Hepatocyte (in vitro differentiated cells): ENCODE data around the gene SOX10. TPM values are rescaled to one million over a fixed set of nuclear protein-coding genes. Genes with fewer than 3 reads are reported as not detected.
A peak's percentile ranks its signal among the peaks of the same experiment; 100 is the strongest.

Source experiments
- DNase-seq: peaks from one replicate; pipeline ENCODE4 v3.0.0-alpha.2; 2016; ENCODE audit warnings: low spot score
- H2AFZ ChIP-seq: fragments of 200-600 bp; sonication (generic); 2 replicates; pipeline ENCODE4 v1.6.0; 2016; ENCODE audit warnings: antibody characterized with exemption, mild to moderate bottlenecking
- H3K27ac ChIP-seq: fragments of 200-600 bp; sonication (generic); 2 replicates; pipeline ENCODE4 v1.5.1; 2016; ENCODE audit warnings: mild to moderate bottlenecking
- H3K27me3 ChIP-seq: fragments of 200-600 bp; sonication (generic); 2 replicates; pipeline ENCODE4 v1.6.1; 2016
- H3K36me3 ChIP-seq: fragments of 200-600 bp; sonication (generic); replicated peaks from 2 replicates; pipeline ENCODE4 v1.5.1; 2016; ENCODE audit warnings: low read depth; ENCODE audit not compliant: insufficient read depth
- H3K4me1 ChIP-seq: fragments of 200-600 bp; sonication (generic); 2 replicates; pipeline ENCODE4 v1.5.1; 2016; ENCODE audit warnings: mild to moderate bottlenecking, moderate library complexity; ENCODE audit not compliant: insufficient read depth
- H3K4me2 ChIP-seq: fragments of 200-600 bp; sonication (generic); 2 replicates; pipeline ENCODE4 v1.6.0; 2016
- H3K4me3 ChIP-seq: fragments of 200-600 bp; sonication (generic); 2 replicates; pipeline ENCODE4 v1.5.1; 2016; ENCODE audit warnings: mild to moderate bottlenecking
- H3K79me2 ChIP-seq: fragments of 200-600 bp; sonication (generic); 2 replicates; pipeline ENCODE4 v1.6.0; 2017; ENCODE audit warnings: mild to moderate bottlenecking
- H3K9me2 ChIP-seq: fragments of 200-600 bp; sonication (generic); replicated peaks from 2 replicates; pipeline ENCODE4 v1.6.0; 2017; ENCODE audit warnings: mild to moderate bottlenecking; ENCODE audit not compliant: insufficient read depth
- H3K9me3 ChIP-seq: fragments of 200-600 bp; sonication (generic); 2 replicates; pipeline ENCODE4 v1.5.1; 2016; ENCODE audit warnings: low read depth, mild to moderate bottlenecking
- H4K20me1 ChIP-seq: fragments of 200-600 bp; sonication (generic); 2 replicates; pipeline ENCODE4 v1.6.0; 2016; ENCODE audit warnings: mild to moderate bottlenecking; ENCODE audit not compliant: insufficient read depth, poor library complexity, severe bottlenecking
- CTCF ChIP-seq: fragments of 200-600 bp; sonication (generic); IDR thresholded peaks from 2 replicates; pipeline ENCODE4 v1.5.1; 2016; ENCODE audit warnings: antibody characterized with exemption, mild to moderate bottlenecking; ENCODE audit not compliant: poor library complexity
- EZH2 ChIP-seq: fragments of 200-600 bp; sonication (generic); IDR thresholded peaks from 2 replicates; pipeline ENCODE4 v1.6.1; 2016; ENCODE audit warnings: antibody characterized with exemption, mild to moderate bottlenecking, borderline replicate concordance
- EZH2phosphoT487 ChIP-seq: fragments of 200-600 bp; sonication (generic); IDR thresholded peaks from one replicate; pipeline ENCODE4 v1.6.1; 2018; ENCODE audit warnings: antibody characterized with exemption, mild to moderate bottlenecking, low read depth, moderate library complexity; ENCODE audit not compliant: unreplicated experiment, severe bottlenecking
- WGBS: methylation state at CpG from one replicate; pipeline ENCODE4 v1.1.6; 2016; ENCODE audit warnings: low lambda C conversion rate; ENCODE audit errors: missing lambda C conversion rate; 5-methylcytosine and 5-hydroxymethylcytosine counted together
- polyA plus RNA-seq: library from polyadenylated mRNA; unstranded; fragments of >200 nt; fragmentation: Nextera tagmentation; extraction: Ambion mirVana; gene quantifications from 2 replicates; pipeline ENCODE4 v1.2.1, GENCODE V29; 2016
- total RNA-seq: library from RNA; depleted of rRNA; stranded (reverse); fragments of >200 nt; gene quantifications from 2 replicates; pipeline ENCODE4 v1.2.3, GENCODE V29; 2014

SOX10 gene
- total and polyA plus RNA-seq, 2 experiments from 2014 or later = not detected

DNA sequence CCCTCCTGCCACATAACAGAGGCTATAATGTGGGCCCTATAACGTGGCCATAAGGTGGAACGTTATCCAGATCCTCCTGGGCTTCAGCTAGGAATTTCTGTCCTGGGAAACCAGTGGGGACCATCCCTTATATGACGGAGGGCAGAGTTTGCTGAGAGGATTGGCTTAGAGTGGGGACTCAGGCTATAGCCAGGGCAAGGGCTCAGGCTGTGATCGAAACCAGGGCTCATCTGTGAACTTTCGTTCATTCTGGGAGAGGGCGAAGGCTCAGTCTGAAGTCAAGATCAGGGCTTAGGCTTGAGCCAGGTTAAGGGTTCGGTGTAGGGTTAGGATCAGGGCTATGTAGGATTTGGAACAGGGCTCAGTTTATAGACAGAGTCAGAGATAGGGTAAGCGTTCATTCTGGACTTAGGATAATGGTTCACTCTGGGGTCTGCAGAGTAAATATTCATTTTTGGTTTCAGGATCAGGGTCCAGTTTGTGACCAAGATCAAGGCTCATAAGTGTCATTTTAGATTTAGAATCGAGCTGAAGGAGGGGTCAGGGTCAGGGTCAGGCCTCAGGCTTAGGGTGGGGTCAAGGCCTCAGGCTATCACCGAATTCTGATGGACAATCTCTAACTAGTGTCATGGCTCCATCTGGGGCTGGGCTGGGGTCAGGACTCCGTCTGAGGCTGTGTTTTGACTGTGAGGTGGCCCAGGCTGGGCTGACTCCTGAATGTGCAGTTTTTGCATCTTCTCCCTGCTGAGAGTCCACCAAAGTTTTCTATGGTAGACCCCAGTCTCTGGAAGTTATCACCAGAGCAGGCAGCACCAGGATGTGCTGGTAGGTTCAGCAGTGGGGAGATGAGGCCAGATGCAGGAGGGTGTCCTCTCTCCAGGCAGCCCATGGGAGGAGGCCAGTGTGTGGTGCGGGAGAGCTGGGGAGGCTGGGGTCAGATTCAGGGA, 33.9 kb upstream of the SOX10 start:
- WGBS = 84% methylated on average over 12 of the region's 12 CpGs
- no peaks in the 10 kb centered on the region for H4K20me1 ChIP-seq
- H3K79me2 ChIP-seq = no peaks in the 10 kb centered on the region
- H3K27ac ChIP-seq = no peak overlapping the region
- peaks cover 3% of the 10 kb centered on the region for H3K4me1 ChIP-seq
- H3K4me3 ChIP-seq = no peak overlapping the region
- H3K36me3 ChIP-seq = no peaks in the 10 kb centered on the region
- H2AFZ ChIP-seq = no peak overlapping the region
- no peak overlapping the region for H3K4me2 ChIP-seq
- TF ChIP-seq CTCF = no peak
- no peak for TF ChIP-seq EZH2
- TF ChIP-seq EZH2phosphoT487 = no peak
- no peaks in the 10 kb centered on the region for H3K27me3 ChIP-seq
- H3K9me2 ChIP-seq = no peaks in the 10 kb centered on the region
- no peak for DNase-seq
- no peaks in the 10 kb centered on the region for H3K9me3 ChIP-seq

- WGBS = 85% methylated on average over 7 of the region's 7 CpGs
- Histone ChIP-seq H3K27ac (peak overlapping the region; percentile 74), H3K4me2 (no peak overlapping the region), H3K4me1 (peaks cover 3% of the 10 kb centered on the region), H3K4me3 (no peak overlapping the region), H3K36me3 (no peaks in the 10 kb centered on the region), H3K79me2 (no peaks in the 10 kb centered on the region), H3K9me2 (no peaks in the 10 kb centered on the region), H3K9me3 (no peaks in the 10 kb centered on the region), H2AFZ (no peak overlapping the region), H3K27me3 (no peaks in the 10 kb centered on the region), H4K20me1 (no peaks in the 10 kb centered on the region)
- TF ChIP-seq CTCF (no peak), EZH2phosphoT487 (no peak), EZH2 (no peak)
- no peak for DNase-seq
Observed at GRCh38 chr22:38017272-38017920, 33.0 kb upstream of the SOX10 start.

DNA sequence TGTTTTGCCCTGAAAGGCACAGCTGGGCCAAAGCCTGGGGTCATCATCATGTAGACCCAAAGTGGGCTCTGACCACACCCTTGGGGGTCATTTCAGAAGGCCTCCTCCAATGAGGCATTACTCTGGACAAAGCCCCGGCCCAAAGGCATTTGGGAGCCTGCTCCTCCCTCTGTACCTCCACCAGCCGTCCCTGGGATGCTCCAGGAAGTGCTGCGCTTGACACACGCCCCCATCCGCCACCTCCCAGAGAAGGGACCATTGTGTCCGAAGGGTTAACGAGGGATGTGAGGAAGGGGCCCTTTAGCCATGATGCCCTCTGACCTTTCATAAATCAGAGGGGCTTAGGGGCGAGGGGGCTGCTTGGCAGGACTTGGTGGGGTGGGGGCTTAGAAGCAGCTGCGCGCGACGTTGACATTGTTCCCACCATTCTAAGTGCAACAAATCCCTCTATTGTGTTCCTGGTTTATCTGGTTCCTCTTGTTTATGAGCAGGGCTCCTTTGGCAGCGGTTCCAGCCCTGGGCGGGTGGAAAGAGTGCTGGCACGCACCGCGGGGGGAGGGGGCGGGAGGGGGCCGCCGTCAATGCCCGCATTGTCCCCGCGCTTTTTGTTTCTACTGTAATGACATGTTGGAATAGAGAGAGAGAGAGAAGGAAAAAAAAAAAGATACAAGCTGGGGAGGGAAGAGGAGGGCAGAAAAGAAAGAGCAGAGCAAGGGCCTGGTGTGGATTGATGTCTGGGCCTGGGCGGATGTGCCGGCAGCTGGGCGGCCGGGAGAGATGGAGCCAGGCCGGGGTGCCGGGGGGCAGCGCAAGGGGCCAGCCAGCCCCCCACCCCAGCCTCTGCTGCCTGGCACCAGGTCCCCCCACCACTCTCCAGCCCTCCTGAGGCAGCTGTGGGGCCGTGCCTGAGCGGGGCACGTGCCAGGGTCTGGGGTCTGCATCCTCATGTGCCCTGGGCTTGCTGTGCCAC, 32.1 kb upstream of the SOX10 start:
- no peak for DNase-seq
- Histone ChIP-seq H3K36me3 (no peaks in the 10 kb centered on the region), H3K79me2 (no peaks in the 10 kb centered on the region), H3K27me3 (no peaks in the 10 kb centered on the region), H2AFZ (no peak overlapping the region), H3K4me3 (no peak overlapping the region), H3K9me2 (no peaks in the 10 kb centered on the region), H3K4me1 (peaks cover 3% of the 10 kb centered on the region), H3K9me3 (no peaks in the 10 kb centered on the region), H4K20me1 (no peaks in the 10 kb centered on the region), H3K27ac (peak overlapping the region; percentile 74), H3K4me2 (no peak overlapping the region)
- WGBS = 81% methylated on average over 24 of the region's 33 CpGs
- no peak for TF ChIP-seq EZH2phosphoT487
- no peak for TF ChIP-seq CTCF
- no peak for TF ChIP-seq EZH2
